ENCODE results near the gene ZFP69B.

Gene ZFP69B

DNA sequence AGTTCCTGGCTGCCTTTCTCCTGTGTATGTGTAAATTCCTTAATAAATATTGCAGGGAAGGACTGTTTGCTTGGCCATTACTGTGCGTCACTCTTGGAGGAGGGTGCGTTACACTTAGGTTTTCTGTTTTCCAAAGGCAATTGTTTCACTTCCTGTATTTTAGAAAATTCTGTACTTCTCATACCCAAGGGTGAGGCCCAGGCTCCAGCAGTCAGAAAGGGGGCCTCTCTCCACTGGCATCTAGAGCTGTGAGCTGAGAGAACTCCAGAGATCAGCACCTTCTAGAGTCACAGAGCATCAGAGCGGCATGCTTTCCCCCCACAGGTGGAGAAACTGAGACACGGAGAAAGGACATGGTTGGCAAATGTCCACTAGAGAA, 27.0 kb upstream of the ZFP69B start:
- peaks cover 69% of the 10 kb centered on the region for H3K36me3 Mint-ChIP-seq (ENCODE audit: low read depth)
- H3K9me3 Mint-ChIP-seq = no peaks in the 10 kb centered on the region
- no peak overlapping the region for H3K4me3 Mint-ChIP-seq
- no peak for ATAC-seq
- no peak for DNase-seq
- peaks cover 16% of the 10 kb centered on the region for H3K4me1 Mint-ChIP-seq
- H3K27me3 Mint-ChIP-seq = no peaks in the 10 kb centered on the region
- H3K27ac Mint-ChIP-seq = peak overlapping the region; percentile 19

DNA sequence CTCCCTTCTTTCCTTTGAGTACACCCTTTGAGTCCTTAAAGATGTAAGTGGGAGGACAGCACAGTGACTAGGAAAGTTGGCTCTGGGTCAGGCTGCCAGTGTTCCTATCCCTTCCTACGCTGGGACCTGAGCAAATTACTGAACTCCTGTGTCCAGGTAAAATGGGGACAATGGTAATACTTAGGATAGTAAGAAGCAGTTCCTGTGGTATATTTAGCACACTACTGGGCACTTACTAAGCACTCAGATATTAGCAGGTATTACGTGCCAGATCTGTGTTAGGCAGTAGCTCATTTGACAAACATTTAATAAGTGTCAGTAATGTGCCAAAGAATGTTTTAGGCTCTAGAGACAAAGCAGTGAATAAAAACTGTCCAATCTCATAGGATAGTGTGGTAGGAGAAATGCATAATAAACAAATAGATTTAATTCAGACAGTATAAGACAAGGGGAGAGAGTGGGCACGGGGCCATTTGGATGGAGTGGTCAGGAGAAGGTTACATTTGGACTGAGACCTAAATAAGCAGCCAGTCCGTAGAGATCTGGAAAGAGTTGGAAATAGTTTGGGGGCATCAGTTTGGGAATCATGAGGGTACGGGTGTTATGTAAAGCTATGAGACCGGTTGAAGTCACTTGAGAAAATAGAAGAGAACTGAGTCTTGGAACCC, 26.2 kb upstream of the ZFP69B start:
- H3K9me3 Mint-ChIP-seq = no peaks in the 10 kb centered on the region

DNA sequence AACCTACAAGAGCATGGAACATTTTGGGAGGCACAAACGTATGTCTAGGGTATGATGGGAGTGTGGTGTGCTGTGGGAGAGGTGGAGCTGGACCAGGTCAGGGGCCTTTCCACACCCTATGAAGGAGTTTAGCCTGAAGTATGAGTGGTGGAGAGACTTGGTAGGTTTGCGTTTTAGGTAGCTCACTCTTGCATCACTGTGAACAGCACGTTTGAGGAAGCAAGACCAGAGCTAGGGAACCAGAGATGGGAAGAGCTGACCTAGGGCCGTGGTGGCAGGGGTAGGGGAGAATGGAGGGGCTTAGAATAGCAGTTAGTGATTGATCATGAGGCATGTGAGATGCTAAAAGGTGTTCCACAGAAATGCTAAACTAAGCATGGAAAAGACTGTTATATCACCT, 25.1 kb upstream of the ZFP69B start:
- Mint-ChIP-seq H3K4me1 (peaks cover 16% of the 10 kb centered on the region), H3K4me3 (no peak overlapping the region), H3K9me3 (no peaks in the 10 kb centered on the region), H3K36me3 (ENCODE audit: low read depth) (peaks cover 54% of the 10 kb centered on the region), H3K27me3 (no peaks in the 10 kb centered on the region), H3K27ac (no peak overlapping the region)
- no peak for DNase-seq
- no peak for ATAC-seq

More for the DNA sequence above, 26.2 kb upstream of the ZFP69B start:
- no peak overlapping the region for H3K4me3 Mint-ChIP-seq
- peaks cover 16% of the 10 kb centered on the region for H3K4me1 Mint-ChIP-seq
- ATAC-seq = no peak
- DNase-seq = no peak
- H3K36me3 Mint-ChIP-seq (ENCODE audit: low read depth) = peaks cover 62% of the 10 kb centered on the region
- no peak overlapping the region for H3K27ac Mint-ChIP-seq
- no peaks in the 10 kb centered on the region for H3K27me3 Mint-ChIP-seq

GRCh38 chr1:40431385-40431784, 18.9 kb upstream of the ZFP69B start:
- DNase-seq = no peak
- Mint-ChIP-seq H3K36me3 (ENCODE audit: low read depth) (peaks cover 4% of the 10 kb centered on the region), H3K4me1 (no peaks in the 10 kb centered on the region), H3K9me3 (no peaks in the 10 kb centered on the region), H3K27ac (no peak overlapping the region), H3K27me3 (no peaks in the 10 kb centered on the region), H3K4me3 (no peak overlapping the region)
- no peak for ATAC-seq

DNA sequence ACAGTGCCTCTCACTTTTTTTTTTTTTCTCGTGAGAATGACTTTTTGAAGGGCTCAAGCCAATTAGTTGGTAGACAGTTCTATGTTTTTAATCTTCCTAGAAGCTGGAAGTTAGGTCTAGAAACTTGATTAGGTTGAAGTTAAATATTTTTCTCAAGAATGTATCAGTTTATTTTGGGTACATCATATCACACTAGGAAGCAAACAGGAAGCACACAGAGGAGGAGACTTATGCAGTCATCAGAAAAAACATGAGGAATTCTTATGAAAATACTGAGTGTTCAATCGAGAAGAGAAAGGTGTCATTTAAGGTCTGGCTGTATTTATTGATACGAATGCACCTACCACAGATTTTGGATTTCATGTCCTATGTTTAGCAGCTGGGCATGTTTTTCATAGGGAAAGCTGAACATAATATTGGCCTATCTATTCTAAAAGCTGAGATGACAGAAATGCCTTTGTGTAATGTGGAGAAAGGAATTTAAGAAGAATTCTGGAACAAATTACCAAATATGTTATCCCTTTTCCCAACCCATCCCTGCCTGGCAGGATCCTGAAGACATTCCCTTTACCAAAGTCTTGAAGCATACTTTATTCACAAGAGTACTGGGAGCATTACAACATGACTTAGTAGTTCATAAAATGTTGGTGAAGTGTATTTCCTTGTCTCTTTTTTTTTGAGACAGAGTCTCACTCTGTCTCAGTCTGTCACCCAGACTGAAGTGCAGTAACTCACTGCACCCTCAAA, 17.5 kb upstream of the ZFP69B start:
- Mint-ChIP-seq H3K27ac (no peak overlapping the region), H3K4me1 (no peaks in the 10 kb centered on the region), H3K27me3 (no peaks in the 10 kb centered on the region), H3K9me3 (no peaks in the 10 kb centered on the region), H3K4me3 (no peak overlapping the region), H3K36me3 (ENCODE audit: low read depth) (peaks cover 2% of the 10 kb centered on the region)
- no peak for DNase-seq
- no peak for ATAC-seq

- peaks cover 6% of the 10 kb centered on the region for H3K36me3 Mint-ChIP-seq (ENCODE audit: low read depth)
- no peak overlapping the region for H3K27ac Mint-ChIP-seq
- no peaks in the 10 kb centered on the region for H3K27me3 Mint-ChIP-seq
- H3K4me1 Mint-ChIP-seq = no peaks in the 10 kb centered on the region
- no peak for DNase-seq
- H3K4me3 Mint-ChIP-seq = no peak overlapping the region
- ATAC-seq = no peak
- H3K9me3 Mint-ChIP-seq = no peaks in the 10 kb centered on the region
Observed at GRCh38 chr1:40435471-40435870, 14.8 kb upstream of the ZFP69B start.

- DNase-seq (no peak), ATAC-seq (no peak)
- Mint-ChIP-seq H3K9me3 (no peaks in the 10 kb centered on the region), H3K36me3 (ENCODE audit: low read depth) (peaks cover 6% of the 10 kb centered on the region), H3K27me3 (no peaks in the 10 kb centered on the region), H3K4me1 (no peaks in the 10 kb centered on the region), H3K27ac (no peak overlapping the region), H3K4me3 (no peak overlapping the region)
Observed at GRCh38 chr1:40435876-40436275, 14.4 kb upstream of the ZFP69B start.

GRCh38 chr1:40438391-40439015, 11.8 kb upstream of the ZFP69B start:
- peaks cover 9% of the 10 kb centered on the region for H3K36me3 Mint-ChIP-seq (ENCODE audit: low read depth)
- no peaks in the 10 kb centered on the region for H3K27me3 Mint-ChIP-seq
- no peaks in the 10 kb centered on the region for H3K4me1 Mint-ChIP-seq
- ATAC-seq (peak; percentile 57), DNase-seq (no peak)
- no peaks in the 10 kb centered on the region for H3K9me3 Mint-ChIP-seq
- H3K4me3 Mint-ChIP-seq = no peak overlapping the region
- no peak overlapping the region for H3K27ac Mint-ChIP-seq

GRCh38 chr1:40439247-40439646, 11.0 kb upstream of the ZFP69B start:
- no peaks in the 10 kb centered on the region for H3K27me3 Mint-ChIP-seq
- no peaks in the 10 kb centered on the region for H3K4me1 Mint-ChIP-seq
- no peak for ATAC-seq

GRCh38 chr1:40450495-40451237, 390 bp downstream of the ZFP69B start:
- H3K4me3 Mint-ChIP-seq = peak overlapping the region; percentile 86
- peaks cover 44% of the 10 kb centered on the region for H3K4me1 Mint-ChIP-seq
- H3K27me3 Mint-ChIP-seq = no peaks in the 10 kb centered on the region
- H3K36me3 Mint-ChIP-seq (ENCODE audit: low read depth) = peaks cover 51% of the 10 kb centered on the region
- ATAC-seq = peak; percentile 88
- DNase-seq = peak; percentile 83
- H3K27ac Mint-ChIP-seq = peak overlapping the region; percentile 94
- peaks cover 48% of the 10 kb centered on the region for H3K9me3 Mint-ChIP-seq

More at GRCh38 chr1:40439247-40439646, 11.0 kb upstream of the ZFP69B start:
- peaks cover 9% of the 10 kb centered on the region for H3K36me3 Mint-ChIP-seq (ENCODE audit: low read depth)
- no peaks in the 10 kb centered on the region for H3K9me3 Mint-ChIP-seq
- H3K4me3 Mint-ChIP-seq = no peak overlapping the region
- DNase-seq = no peak
- no peak overlapping the region for H3K27ac Mint-ChIP-seq

GRCh38 chr1:40451238-40451585, 936 bp downstream of the ZFP69B start:
- peak overlapping the region; percentile 94 for H3K27ac Mint-ChIP-seq
- peaks cover 46% of the 10 kb centered on the region for H3K9me3 Mint-ChIP-seq
- ATAC-seq (peak; percentile 22), DNase-seq (no peak)
- H3K4me3 Mint-ChIP-seq = peak overlapping the region; percentile 86
- peaks cover 53% of the 10 kb centered on the region for H3K36me3 Mint-ChIP-seq (ENCODE audit: low read depth)
- H3K27me3 Mint-ChIP-seq = no peaks in the 10 kb centered on the region
- H3K4me1 Mint-ChIP-seq = peaks cover 44% of the 10 kb centered on the region

DNA sequence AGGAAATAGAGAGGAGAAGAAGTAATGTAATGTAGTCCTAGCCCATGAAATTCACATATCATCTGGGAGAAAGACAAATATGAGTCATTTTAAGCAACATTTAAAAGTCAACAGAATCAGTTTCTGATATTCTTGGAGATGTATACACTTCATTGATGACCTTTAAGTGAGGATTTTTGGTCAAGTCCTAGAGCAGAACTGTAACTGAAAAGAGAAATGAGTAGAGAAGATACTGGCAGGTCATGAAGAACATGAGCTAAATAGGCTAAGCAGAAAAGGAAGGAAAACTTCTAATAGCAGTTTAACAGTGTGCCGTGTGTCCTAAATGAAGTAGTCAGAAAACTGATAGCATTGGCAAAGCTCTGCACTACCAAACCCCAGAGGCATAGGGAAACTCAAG, 4.6 kb downstream of the ZFP69B start:
- DNase-seq (no peak), ATAC-seq (no peak)
- H3K9me3 Mint-ChIP-seq = peaks cover 66% of the 10 kb centered on the region
- H3K36me3 Mint-ChIP-seq (ENCODE audit: low read depth) = peaks cover 87% of the 10 kb centered on the region
- no peaks in the 10 kb centered on the region for H3K27me3 Mint-ChIP-seq
- H3K27ac Mint-ChIP-seq = no peak overlapping the region
- H3K4me3 Mint-ChIP-seq = no peak overlapping the region
- peaks cover 32% of the 10 kb centered on the region for H3K4me1 Mint-ChIP-seq

- ATAC-seq = no peak
- peaks cover 74% of the 10 kb centered on the region for H3K9me3 Mint-ChIP-seq
Observed at GRCh38 chr1:40462956-40463590, 12.8 kb downstream of the ZFP69B start.

DNA sequence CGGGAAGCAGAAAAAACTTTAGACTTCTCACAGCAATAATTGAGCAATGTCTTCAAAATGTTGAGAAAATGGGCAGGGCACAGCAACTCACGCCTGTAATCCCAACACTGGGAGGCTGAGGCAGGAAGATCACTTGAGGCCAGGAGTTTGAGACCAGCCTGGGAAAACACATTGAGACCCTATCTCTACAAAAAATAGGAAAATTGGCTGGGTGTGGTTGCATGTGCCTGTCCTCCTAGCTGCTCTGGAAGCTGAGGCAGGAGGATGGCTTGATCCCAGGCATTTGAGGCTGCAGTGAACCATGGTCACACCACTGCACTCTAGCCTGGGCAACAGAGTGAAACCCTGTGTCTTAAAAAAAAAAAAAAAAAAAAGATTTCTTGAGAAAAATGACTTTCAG, 19.1 kb downstream of the ZFP69B start:
- no peaks in the 10 kb centered on the region for H3K27me3 Mint-ChIP-seq

More at GRCh38 chr1:40462956-40463590, 12.8 kb downstream of the ZFP69B start:
- Mint-ChIP-seq H3K4me1 (no peaks in the 10 kb centered on the region), H3K27me3 (no peaks in the 10 kb centered on the region), H3K27ac (no peak overlapping the region), H3K4me3 (no peak overlapping the region), H3K36me3 (ENCODE audit: low read depth) (peaks cover 90% of the 10 kb centered on the region)
- no peak for DNase-seq

More for the DNA sequence above, 19.1 kb downstream of the ZFP69B start:
- ATAC-seq = no peak
- DNase-seq = no peak
- no peak overlapping the region for H3K4me3 Mint-ChIP-seq
- H3K4me1 Mint-ChIP-seq = no peaks in the 10 kb centered on the region
- H3K36me3 Mint-ChIP-seq (ENCODE audit: low read depth) = peaks cover 66% of the 10 kb centered on the region
- no peak overlapping the region for H3K27ac Mint-ChIP-seq
- peaks cover 84% of the 10 kb centered on the region for H3K9me3 Mint-ChIP-seq
